ENCODE results near the gene TEAD1.

TEAD1 gene

DNA sequence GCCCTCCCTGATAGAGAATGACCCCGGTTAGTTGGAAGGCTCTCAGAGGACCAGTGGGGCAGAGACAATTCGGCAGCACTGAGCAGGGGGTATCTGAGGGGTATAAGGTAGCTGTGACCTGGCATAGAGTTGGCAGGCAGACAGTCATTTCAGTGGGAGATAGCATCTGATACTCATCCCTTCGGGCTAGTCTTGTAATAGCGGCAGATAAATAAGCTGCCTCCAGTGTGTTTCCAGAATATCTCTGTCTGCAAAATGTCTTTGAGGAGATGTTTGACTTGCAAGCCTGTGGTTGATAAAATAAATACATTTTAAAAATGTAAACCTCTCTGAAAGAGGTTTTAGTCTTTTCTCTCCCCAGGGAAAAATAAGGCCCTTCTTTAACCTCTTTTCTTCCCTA, 54.2 kb downstream of the TEAD1 start:
- TF ChIP-seq, protein P1, sequence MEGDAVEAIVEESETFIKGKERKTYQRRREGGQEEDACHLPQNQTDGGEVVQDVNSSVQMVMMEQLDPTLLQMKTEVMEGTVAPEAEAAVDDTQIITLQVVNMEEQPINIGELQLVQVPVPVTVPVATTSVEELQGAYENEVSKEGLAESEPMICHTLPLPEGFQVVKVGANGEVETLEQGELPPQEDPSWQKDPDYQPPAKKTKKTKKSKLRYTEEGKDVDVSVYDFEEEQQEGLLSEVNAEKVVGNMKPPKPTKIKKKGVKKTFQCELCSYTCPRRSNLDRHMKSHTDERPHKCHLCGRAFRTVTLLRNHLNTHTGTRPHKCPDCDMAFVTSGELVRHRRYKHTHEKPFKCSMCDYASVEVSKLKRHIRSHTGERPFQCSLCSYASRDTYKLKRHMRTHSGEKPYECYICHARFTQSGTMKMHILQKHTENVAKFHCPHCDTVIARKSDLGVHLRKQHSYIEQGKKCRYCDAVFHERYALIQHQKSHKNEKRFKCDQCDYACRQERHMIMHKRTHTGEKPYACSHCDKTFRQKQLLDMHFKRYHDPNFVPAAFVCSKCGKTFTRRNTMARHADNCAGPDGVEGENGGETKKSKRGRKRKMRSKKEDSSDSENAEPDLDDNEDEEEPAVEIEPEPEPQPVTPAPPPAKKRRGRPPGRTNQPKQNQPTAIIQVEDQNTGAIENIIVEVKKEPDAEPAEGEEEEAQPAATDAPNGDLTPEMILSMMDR (conservative IDR thresholded peaks at IDR 0.05; ENCODE audit: low read depth) = no peak
- DNase-seq (ENCODE audit: low spot score) = no peak
- no peak overlapping the region for H3K27ac ChIP-seq
- POLR2A ChIA-PET (ENCODE audit: low non-redundant PET) = no interaction called here
- CTCF ChIA-PET = no interaction called here

DNA sequence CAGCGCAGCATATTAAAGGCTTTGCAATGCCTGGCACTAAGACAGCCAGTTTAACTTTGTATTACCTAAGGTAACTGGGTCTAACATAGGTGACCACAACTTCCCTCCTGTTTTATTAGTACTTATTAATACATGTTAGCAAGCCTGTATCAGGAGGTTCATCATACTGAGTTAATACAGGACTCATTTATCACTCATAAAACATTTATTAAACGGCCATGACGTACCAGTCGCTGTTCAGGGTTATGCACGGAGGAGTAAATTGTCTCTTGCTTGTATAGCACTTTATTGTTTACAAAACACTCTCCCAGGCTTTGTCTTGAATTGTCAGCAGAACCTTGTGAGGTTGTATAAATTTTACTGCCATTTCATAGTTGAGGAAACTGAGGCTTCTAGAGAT, 55.7 kb downstream of the TEAD1 start:
- CTCF ChIA-PET = interaction anchor here (0.6 kb wide), 1 partner anchor 63 kb away, joined by 3 read pairs; no protein-coding TSS in a partner anchor
- no peak overlapping the region for H3K27ac ChIP-seq
- no peak for DNase-seq (ENCODE audit: low spot score)
- POLR2A ChIA-PET (ENCODE audit: low non-redundant PET) = no interaction called here
- TF ChIP-seq, protein P1 (conservative IDR thresholded peaks at IDR 0.05; ENCODE audit: low read depth) = no peak

DNA sequence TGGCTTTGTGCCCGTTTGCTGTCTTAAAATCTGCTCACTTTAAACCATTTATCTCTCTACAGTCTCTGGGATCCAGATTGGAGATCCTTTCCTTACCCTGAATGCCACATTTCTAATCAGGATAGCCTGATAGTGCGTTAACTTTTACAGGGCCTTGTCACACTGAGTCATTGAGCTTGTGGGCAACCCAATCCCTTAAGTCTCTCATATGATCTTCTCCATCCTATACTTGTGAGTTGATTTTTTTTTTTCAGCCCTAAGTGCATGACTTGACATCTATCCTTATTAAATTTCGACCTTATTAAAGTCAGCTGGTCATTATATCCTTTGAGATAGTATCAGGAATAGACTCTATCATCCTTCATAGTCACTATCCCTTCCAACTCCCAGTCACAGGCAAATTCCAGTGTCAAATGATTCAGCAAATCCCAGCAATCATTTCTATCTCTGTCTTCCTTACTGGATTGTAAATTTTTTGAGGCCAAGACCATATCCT, 57.7 kb downstream of the TEAD1 start:
- CTCF ChIA-PET = no interaction called here
- POLR2A ChIA-PET (ENCODE audit: low non-redundant PET) = no interaction called here
- DNase-seq (ENCODE audit: low spot score) = no peak
- H3K27ac ChIP-seq = no peak overlapping the region
- TF ChIP-seq, protein P1 (conservative IDR thresholded peaks at IDR 0.05; ENCODE audit: low read depth) = no peak

DNA sequence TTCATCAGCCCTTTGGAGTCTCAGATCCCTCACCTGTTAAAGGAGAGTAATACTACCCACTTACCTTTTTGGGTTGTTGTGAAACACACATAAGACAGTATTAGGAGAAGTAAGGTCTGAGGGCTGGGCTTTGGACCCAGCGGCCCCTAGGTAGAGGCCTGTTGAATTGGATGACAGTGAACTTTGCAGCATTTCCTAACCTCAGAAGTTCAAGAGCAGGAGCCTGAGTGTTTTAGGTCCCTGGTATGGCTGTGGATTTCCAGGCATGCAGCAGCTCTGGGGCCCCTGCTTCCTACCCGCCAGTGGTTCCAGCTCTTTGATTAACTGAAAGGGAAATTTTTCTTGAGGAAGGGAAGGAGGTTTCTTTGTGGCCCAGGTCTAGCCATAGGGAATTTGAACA, 58.9 kb downstream of the TEAD1 start:
- ChIA-PET CTCF (interaction anchor here (0.8 kb wide), 1 partner anchor 13 kb away, joined by 4 read pairs; no protein-coding TSS in a partner anchor), POLR2A (ENCODE audit: low non-redundant PET) (no interaction called here)
- H3K27ac ChIP-seq = no peak overlapping the region
- no peak for DNase-seq (ENCODE audit: low spot score)
- TF ChIP-seq, protein P1 (conservative IDR thresholded peaks at IDR 0.05; ENCODE audit: low read depth) = no peak

DNA sequence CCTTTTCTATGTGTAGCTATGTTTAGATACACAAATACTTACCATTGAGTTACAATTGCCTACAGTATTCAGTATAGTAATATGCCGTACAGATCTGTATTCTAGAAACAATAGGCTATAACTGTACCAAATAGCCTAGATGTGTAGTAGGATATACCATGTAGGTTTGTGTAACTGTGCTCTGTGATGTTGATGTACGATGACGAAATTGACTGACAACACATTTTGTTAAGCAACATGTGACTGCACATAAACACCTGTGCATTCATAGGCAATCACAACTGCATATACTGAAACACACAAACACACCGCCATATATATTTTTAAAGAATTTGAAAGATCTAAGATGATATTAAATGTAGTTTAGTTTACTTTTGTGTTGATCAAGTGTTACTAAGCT, 60.4 kb downstream of the TEAD1 start:
- CTCF ChIA-PET = interaction anchor here (0.6 kb wide), 2 partner anchors 1289 to 1999 kb away, joined by 3 to 4 read pairs; no protein-coding TSS in a partner anchor
- POLR2A ChIA-PET (ENCODE audit: low non-redundant PET) = interaction anchor here (0.7 kb wide), 1 partner anchor 1474 kb away, joined by 4 read pairs; no protein-coding TSS in a partner anchor
- H3K27ac ChIP-seq = no peak overlapping the region
- no peak for DNase-seq (ENCODE audit: low spot score)
- TF ChIP-seq, protein P1 (conservative IDR thresholded peaks at IDR 0.05; ENCODE audit: low read depth) = no peak

DNA sequence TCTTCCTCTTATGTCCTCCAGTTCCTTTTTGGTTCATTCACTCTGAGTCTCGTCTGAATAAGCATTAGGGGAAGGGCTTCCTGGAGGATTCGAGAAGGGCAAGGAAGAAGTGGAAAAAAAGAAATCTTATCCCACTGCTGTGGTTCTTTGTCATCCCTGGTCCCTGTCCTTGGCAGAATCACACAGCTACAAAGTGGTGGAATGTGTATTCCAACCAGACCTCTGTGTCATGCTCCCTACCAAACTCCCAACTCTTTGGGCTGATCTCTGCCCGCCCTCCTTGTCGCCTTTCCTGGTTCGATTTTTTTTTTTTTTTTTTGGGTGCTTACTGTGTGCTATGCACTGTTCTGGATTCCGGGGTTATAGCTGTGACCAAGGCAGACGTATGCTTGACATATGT, 61.0 kb downstream of the TEAD1 start:
- TF ChIP-seq, protein P1 (conservative IDR thresholded peaks at IDR 0.05; ENCODE audit: low read depth) = no peak
- no peak overlapping the region for H3K27ac ChIP-seq
- POLR2A ChIA-PET (ENCODE audit: low non-redundant PET) = interaction anchor here (0.7 kb wide), 1 partner anchor 1475 kb away, joined by 4 read pairs; no protein-coding TSS in a partner anchor
- DNase-seq (ENCODE audit: low spot score) = no peak
- CTCF ChIA-PET = interaction anchor here (0.6 kb wide), 2 partner anchors 1288 to 2000 kb away, joined by 3 to 4 read pairs; no protein-coding TSS in a partner anchor

Data from RWPE1 (cell line).